ENCODE data around the gene ZNF595. TPM values are rescaled to one million over a fixed set of nuclear protein-coding genes. Genes with fewer than 3 reads are reported as not detected.

Gene ZNF595
- 16.1 to 22.8 TPM (median 18.0 TPM) in 5 replicates for total RNA-seq (2022; extraction: Qiagen RNA extraction; ENCODE audit: low read depth)

GRCh38 chr4:52804-53479 is at the start of gene ZNF595:
Gene ZNF595, plus strand, starts transcription at chr4:53321. Its CDS starts 168 bp downstream, at chr4:53489.

GRCh38 chr4:124275-125081 is 71.4 kb downstream of the ZNF595 start, which contains the start of gene ZNF718:
Gene ZNF718, plus strand, starts transcription at chr4:124501. Its CDS starts 170 bp downstream, at chr4:124671.

Other genes with a start within 250 kb of the ZNF595 start
- 0.46 to 0.61 TPM (median 0.53 TPM) in 5 replicates for gene ZNF718, start 71.2 kb downstream of the ZNF595 start, total RNA-seq (2022; extraction: Qiagen RNA extraction; ENCODE audit: low read depth)